HG02642 (cell line): Measurements from ENCODE around the gene RNF112.

ENCODE experiments used
- ATAC-seq: cut with Tn5 transposase; IDR thresholded peaks from one replicate; pipeline ENCODE4 v1.9.1; 2021; ENCODE audit warnings: mild to moderate bottlenecking; ENCODE audit not compliant: unreplicated experiment, poor library complexity

Gene RNF112

DNA sequence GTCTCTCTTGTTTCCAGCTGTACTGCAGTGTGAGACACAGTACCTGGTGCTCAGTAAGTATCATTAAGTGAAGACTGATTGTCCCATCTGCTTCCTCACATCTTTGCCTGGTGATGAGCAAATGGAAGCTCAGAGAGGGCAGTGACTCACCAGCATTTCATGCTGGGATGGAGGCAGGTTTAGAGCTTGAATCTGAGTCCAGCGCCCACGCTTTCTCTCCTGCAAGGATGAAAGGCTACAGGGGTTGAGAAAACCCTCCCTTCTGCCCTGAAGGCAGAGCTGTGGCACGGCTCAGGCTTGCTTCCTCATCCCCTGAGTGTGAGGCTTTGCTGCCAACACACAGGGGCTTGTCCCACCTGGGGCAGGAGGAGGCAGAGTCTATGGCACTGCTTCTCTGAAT is 1.5 kb upstream of the RNF112 start:
- no peak for ATAC-seq

GRCh38 chr17:19410091-19410490 is 941 bp upstream of the RNF112 start:
- no peak for ATAC-seq

- ATAC-seq = no peak
Observed at GRCh38 chr17:19411631-19412030, 599 bp downstream of the RNF112 start.

- ATAC-seq = no peak
Observed at GRCh38 chr17:19412510-19412909, 1.5 kb downstream of the RNF112 start.

GRCh38 chr17:19412984-19413383 is 2.0 kb downstream of the RNF112 start:
- ATAC-seq = no peak

DNA sequence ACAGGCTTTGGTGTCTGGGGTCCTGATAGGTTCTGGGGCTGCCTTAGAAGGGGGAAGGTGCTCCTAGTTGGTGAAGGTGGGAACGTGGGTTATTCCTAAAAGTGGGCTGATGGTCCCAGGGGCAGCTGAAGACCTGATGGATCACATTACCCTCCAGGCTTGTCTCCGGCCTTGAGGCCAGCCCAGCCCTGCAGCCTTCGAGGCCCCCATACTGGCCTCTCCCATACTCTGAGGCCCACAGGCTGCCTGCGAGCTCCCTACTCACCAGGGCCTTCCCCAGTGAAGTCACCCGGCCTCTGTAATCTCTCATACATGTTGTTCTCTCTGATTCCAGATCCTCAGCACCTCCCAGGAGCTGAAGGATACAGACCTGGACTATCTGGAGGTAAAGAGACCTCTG is 2.7 kb downstream of the RNF112 start:
- ATAC-seq = no peak

GRCh38 chr17:19414396-19415280 is 3.6 kb downstream of the RNF112 start:
- ATAC-seq = no peak

GRCh38 chr17:19415311-19415710 is 4.3 kb downstream of the RNF112 start:
- no peak for ATAC-seq

DNA sequence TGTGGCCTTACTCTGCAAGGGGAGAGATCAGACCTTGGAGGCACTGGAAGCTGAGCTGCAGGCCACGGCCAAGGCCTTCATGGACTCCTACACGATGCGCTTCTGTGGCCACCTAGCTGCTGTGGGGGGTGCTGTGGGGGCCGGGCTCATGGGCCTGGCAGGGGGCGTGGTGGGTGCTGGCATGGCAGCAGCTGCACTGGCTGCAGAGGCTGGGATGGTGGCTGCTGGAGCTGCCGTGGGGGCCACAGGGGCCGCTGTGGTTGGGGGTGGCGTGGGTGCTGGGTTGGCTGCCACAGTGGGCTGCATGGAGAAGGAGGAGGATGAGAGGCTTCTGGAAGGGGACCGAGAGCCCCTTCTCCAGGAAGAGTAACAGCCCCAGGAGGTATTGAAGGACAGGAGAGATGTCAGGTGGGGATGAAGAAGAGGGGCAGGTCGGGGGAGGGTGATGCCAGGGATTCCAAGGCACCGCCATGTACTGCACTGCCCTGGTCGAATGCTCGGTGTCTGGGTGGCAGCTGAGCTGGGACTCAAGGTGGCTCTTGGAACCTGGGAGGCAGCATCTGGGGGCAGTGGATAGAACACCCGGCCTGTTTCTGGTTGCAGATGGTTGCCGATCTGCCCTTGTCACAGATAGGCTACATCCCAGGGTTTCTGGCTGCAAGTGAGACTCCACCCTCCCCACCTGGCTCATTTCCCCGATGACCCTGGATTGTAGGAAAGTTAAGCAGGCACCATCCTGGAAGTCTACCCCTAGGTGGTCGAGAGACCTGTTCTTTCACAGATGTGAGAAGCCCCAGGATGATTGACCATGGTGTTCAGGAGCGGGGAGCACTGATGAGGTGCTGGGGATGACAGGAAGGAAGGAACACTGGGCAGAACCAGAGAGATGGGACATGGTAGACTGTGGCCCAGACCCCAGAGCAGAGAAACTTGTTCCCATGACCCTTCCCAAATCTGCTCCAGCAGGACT is 5.1 kb downstream of the RNF112 start:
- no peak for ATAC-seq

DNA sequence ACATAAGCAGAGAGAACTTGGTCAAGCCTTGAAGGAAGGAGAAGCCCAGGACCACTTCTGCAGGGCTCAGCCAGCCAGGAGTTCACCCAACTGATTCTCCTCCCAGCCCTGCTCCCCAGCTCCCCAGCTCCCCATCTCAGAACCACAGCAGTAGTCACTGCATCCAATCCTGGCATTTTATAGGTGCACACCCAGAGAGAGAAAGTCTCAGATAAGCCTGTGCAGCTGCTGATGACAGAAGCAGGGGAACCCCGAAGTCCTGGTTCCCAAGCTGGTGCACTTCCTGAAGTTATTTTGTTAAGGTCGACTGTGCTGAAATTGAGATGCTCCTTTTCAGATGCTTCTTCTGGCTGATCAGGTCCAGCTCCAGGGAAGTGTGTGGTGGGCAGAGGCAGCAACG is 6.6 kb downstream of the RNF112 start:
- ATAC-seq = no peak

GRCh38 chr17:19418251-19418992 is 7.4 kb downstream of the RNF112 start:
- no peak for ATAC-seq

DNA sequence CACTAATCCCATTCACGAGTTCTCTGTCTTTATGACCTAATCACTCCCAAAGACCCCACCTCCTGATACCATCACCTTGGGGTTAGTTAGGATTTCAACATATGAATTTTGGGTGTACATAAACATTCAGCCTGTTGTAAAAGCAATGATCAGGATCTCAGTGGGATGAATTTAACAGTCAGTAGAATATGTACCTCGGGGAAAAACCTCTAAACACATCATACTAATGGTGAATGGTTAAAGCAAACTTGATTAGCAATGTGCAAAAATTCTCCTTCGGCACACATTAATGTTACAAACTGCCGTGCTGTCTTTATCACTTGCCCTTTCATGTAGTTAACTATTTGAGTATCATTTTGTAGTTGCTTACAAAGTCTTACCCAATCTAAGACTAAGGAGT is 10.2 kb downstream of the RNF112 start:
- no peak for ATAC-seq

- no peak for ATAC-seq
Observed at GRCh38 chr17:19421926-19422325, 10.9 kb downstream of the RNF112 start.

- no peak for ATAC-seq
Observed at GRCh38 chr17:19424934-19425868, 14.2 kb downstream of the RNF112 start.

- ATAC-seq = no peak
Observed at GRCh38 chr17:19426631-19427030, 15.6 kb downstream of the RNF112 start.

DNA sequence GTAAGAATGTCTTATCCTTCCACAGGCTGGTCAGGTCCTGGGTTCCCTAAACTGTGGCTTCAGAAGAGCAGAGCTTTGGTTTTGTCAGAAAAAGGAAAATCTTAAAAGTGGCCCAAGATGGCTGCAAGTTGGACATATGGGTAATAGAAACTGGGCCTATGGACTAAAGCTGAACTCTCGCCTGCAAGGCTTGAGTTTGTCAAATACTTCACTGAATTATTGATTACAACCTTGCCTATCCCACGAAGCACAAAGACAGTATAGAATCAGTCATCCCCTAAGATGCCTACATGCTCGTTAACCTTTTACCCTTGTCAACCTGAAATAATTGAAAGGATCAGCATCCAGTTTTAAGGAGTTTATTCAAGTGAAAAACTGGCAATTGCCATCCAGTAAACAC is 20.7 kb downstream of the RNF112 start:
- no peak for ATAC-seq

- no peak for ATAC-seq
Observed at GRCh38 chr17:19433255-19433654, 22.2 kb downstream of the RNF112 start.

GRCh38 chr17:19433727-19434340 is 22.8 kb downstream of the RNF112 start:
- ATAC-seq = no peak

GRCh38 chr17:19440421-19440820 is 29.4 kb downstream of the RNF112 start:
- no peak for ATAC-seq
